Progenitor cell of endocrine pancreas (in vitro differentiated cells): ENCODE data around the gene OR52W1. TPM values are rescaled to one million over a fixed set of nuclear protein-coding genes. Genes with fewer than 3 reads are reported as not detected.

Experiments
- DNase-seq: peaks from one replicate; pipeline ENCODE4 v3.0.0; 2021; ENCODE audit warnings: low spot score; ENCODE audit not compliant: unreplicated experiment
- H3K27ac Mint-ChIP-seq: 2 replicates; pipeline ENCODE4 v1.8.0; 2021; ENCODE audit warnings: mild to moderate bottlenecking, moderate library complexity, mixed read lengths
- H3K27me3 Mint-ChIP-seq: 2 replicates; pipeline ENCODE4 v1.8.0; 2021; ENCODE audit warnings: mixed read lengths
- H3K36me3 Mint-ChIP-seq: 2 replicates; pipeline ENCODE4 v1.8.0; 2022; ENCODE audit warnings: mixed read lengths; ENCODE audit not compliant: insufficient read depth
- H3K4me1 Mint-ChIP-seq: 2 replicates; pipeline ENCODE4 v1.8.0; 2021; ENCODE audit warnings: low read depth, mixed read lengths
- H3K4me3 Mint-ChIP-seq: 2 replicates; pipeline ENCODE4 v1.8.0; 2021; ENCODE audit warnings: low read depth, mild to moderate bottlenecking, moderate library complexity, mixed read lengths
- H3K9me3 Mint-ChIP-seq: 2 replicates; pipeline ENCODE4 v1.8.0; 2021; ENCODE audit warnings: low read depth, mixed read lengths
- CTCF ChIP-seq: fragments of 200-600 bp; sonication (generic); IDR thresholded peaks from one replicate; pipeline ENCODE4 v1.5.0; 2021; ENCODE audit warnings: antibody characterized with exemption, mild to moderate bottlenecking; ENCODE audit not compliant: unreplicated experiment
- total RNA-seq: library from RNA; stranded (reverse); gene quantifications from 2 replicates; pipeline ENCODE4 v1.2.1, GENCODE V29; 2021

The OR52W1 gene
- total RNA-seq, 1 donor from 2014 or later: not detected

- Mint-ChIP-seq H3K36me3 (peaks cover 10% of the 10 kb centered on the region), H3K27ac (no peak overlapping the region), H3K27me3 (no peaks in the 10 kb centered on the region)
Observed at GRCh38 chr11:6225024-6225423, 26.0 kb downstream of the OR52W1 start.

GRCh38 chr11:6225896-6226295, 26.9 kb downstream of the OR52W1 start:
- no peaks in the 10 kb centered on the region for H3K9me3 Mint-ChIP-seq

More at GRCh38 chr11:6225024-6225423, 26.0 kb downstream of the OR52W1 start:
- Mint-ChIP-seq H3K4me1 (peaks cover 9% of the 10 kb centered on the region), H3K9me3 (no peaks in the 10 kb centered on the region), H3K4me3 (no peak overlapping the region)
- no peak for TF ChIP-seq CTCF
- no peak for DNase-seq

GRCh38 chr11:6228520-6228919, 29.5 kb downstream of the OR52W1 start:
- Mint-ChIP-seq H3K36me3 (peaks cover 5% of the 10 kb centered on the region), H3K27me3 (no peaks in the 10 kb centered on the region)
- TF ChIP-seq CTCF: no peak

More at GRCh38 chr11:6225896-6226295, 26.9 kb downstream of the OR52W1 start:
- TF ChIP-seq CTCF: no peak
- H3K27me3 Mint-ChIP-seq: no peaks in the 10 kb centered on the region
- H3K27ac Mint-ChIP-seq: peak overlapping the region; percentile 14
- no peak for DNase-seq
- no peak overlapping the region for H3K4me3 Mint-ChIP-seq
- peaks cover 9% of the 10 kb centered on the region for H3K4me1 Mint-ChIP-seq
- H3K36me3 Mint-ChIP-seq: peaks cover 10% of the 10 kb centered on the region

GRCh38 chr11:6229911-6230310, 30.9 kb downstream of the OR52W1 start:
- H3K36me3 Mint-ChIP-seq: peaks cover 5% of the 10 kb centered on the region
- H3K9me3 Mint-ChIP-seq: no peaks in the 10 kb centered on the region
- no peak for TF ChIP-seq CTCF
- no peak overlapping the region for H3K4me3 Mint-ChIP-seq
- no peak overlapping the region for H3K27ac Mint-ChIP-seq
- H3K27me3 Mint-ChIP-seq: no peaks in the 10 kb centered on the region
- no peak for DNase-seq
- H3K4me1 Mint-ChIP-seq: peaks cover 18% of the 10 kb centered on the region

More at GRCh38 chr11:6228520-6228919, 29.5 kb downstream of the OR52W1 start:
- Mint-ChIP-seq H3K27ac (no peak overlapping the region), H3K4me3 (no peak overlapping the region), H3K4me1 (peaks cover 14% of the 10 kb centered on the region), H3K9me3 (no peaks in the 10 kb centered on the region)
- no peak for DNase-seq

- TF ChIP-seq CTCF: no peak
- no peaks in the 10 kb centered on the region for H3K9me3 Mint-ChIP-seq
- H3K27me3 Mint-ChIP-seq: no peaks in the 10 kb centered on the region
Observed at GRCh38 chr11:6232899-6233298, 33.9 kb downstream of the OR52W1 start.

More at GRCh38 chr11:6232899-6233298, 33.9 kb downstream of the OR52W1 start:
- H3K4me3 Mint-ChIP-seq: peak overlapping the region; percentile 47
- H3K27ac Mint-ChIP-seq: no peak overlapping the region
- H3K4me1 Mint-ChIP-seq: peaks cover 12% of the 10 kb centered on the region
- DNase-seq: no peak
- no peaks in the 10 kb centered on the region for H3K36me3 Mint-ChIP-seq
